WTC11 (cell line): ENCODE results near the gene ETV5. TPM values are rescaled to one million over a fixed set of nuclear protein-coding genes. Genes with fewer than 3 reads are reported as not detected.

Experiments
- ATAC-seq: fragments of 200-7000 bp; cut with Tn5 transposase; 2 replicates; pipeline ENCODE4 v1.10.0; 2021; ENCODE audit warnings: mild to moderate bottlenecking, moderate library complexity
- CTCF ChIA-PET: fragments of 300-600 bp; sonication (Branson Sonifier 250); formaldehyde crosslinking; loops from one replicate; lab custom pipeline; 2021; ENCODE audit warnings: antibody characterized with exemption; lab: Charles Lee
- POLR2A ChIA-PET: fragments of 350-600 bp; sonication (Branson Sonifier 250); formaldehyde crosslinking; loops from one replicate; lab custom pipeline; 2021; ENCODE audit warnings: antibody characterized with exemption; lab: Charles Lee
- DNase-seq: peaks from one replicate; pipeline ENCODE4 v3.0.0; 2021; ENCODE audit warnings: low spot score
- H3K27ac Mint-ChIP-seq: 2 replicates; pipeline ENCODE4 v1.8.0; 2021; ENCODE audit warnings: mixed read lengths
- H3K27me3 Mint-ChIP-seq: 2 replicates; pipeline ENCODE4 v1.8.0; 2021; ENCODE audit warnings: low read depth, mild to moderate bottlenecking, moderate library complexity, mixed read lengths
- H3K36me3 Mint-ChIP-seq: 2 replicates; pipeline ENCODE4 v1.8.0; 2021; ENCODE audit warnings: mixed read lengths
- H3K4me1 Mint-ChIP-seq: 2 replicates; pipeline ENCODE4 v1.8.0; 2022; ENCODE audit warnings: mixed read lengths
- H3K4me3 Mint-ChIP-seq: 2 replicates; pipeline ENCODE4 v1.8.0; 2021; ENCODE audit warnings: mild to moderate bottlenecking, moderate library complexity, mixed read lengths
- H3K9me3 Mint-ChIP-seq: 2 replicates; pipeline ENCODE4 v1.8.0; 2021; ENCODE audit warnings: mixed read lengths
- AR ChIP-seq: fragments of 250-450 bp; sonication (Bioruptor Pico); IDR thresholded peaks from 2 replicates; pipeline ENCODE4 v1.9.0; 2021; ENCODE audit warnings: mild to moderate bottlenecking
- ATF3 ChIP-seq: sonication (generic); formaldehyde crosslinking; conservative IDR thresholded peaks from 2 replicates; pipeline ENCODE4 v1.8.1; 2022; ENCODE audit warnings: mild to moderate bottlenecking, missing genetic modification reagents
- CBFB ChIP-seq: sonication (generic); formaldehyde crosslinking; IDR thresholded peaks from 2 replicates; pipeline ENCODE4 v1.8.1; 2022; ENCODE audit warnings: mild to moderate bottlenecking, low read depth, missing genetic modification reagents
- FOXJ3 ChIP-seq: sonication (generic); formaldehyde crosslinking; IDR thresholded peaks from 2 replicates; pipeline ENCODE4 v1.9.0; 2021; ENCODE audit warnings: missing genetic modification reagents, mild to moderate bottlenecking, borderline replicate concordance
- GTF2I ChIP-seq: fragments of 250-450 bp; sonication (Bioruptor Pico); conservative IDR thresholded peaks from 2 replicates; pipeline ENCODE4 v1.4.0; 2021; ENCODE audit warnings: mild to moderate bottlenecking
- JUN ChIP-seq: sonication (generic); formaldehyde crosslinking; IDR thresholded peaks from 2 replicates; pipeline ENCODE4 v1.8.0; 2023; ENCODE audit warnings: mild to moderate bottlenecking, missing genetic modification reagents
- KAT7 ChIP-seq: sonication (generic); formaldehyde crosslinking; IDR thresholded peaks from 2 replicates; pipeline ENCODE4 v1.8.1; 2023; ENCODE audit warnings: missing genetic modification reagents, mild to moderate bottlenecking, borderline replicate concordance
- MLX ChIP-seq: sonication (generic); formaldehyde crosslinking; IDR thresholded peaks from 2 replicates; pipeline ENCODE4 v1.8.1; 2023; ENCODE audit warnings: mild to moderate bottlenecking, missing genetic modification reagents, moderate library complexity
- MYBL2 ChIP-seq: sonication (generic); formaldehyde crosslinking; IDR thresholded peaks from 2 replicates; pipeline ENCODE4 v1.8.1; 2023; ENCODE audit warnings: mild to moderate bottlenecking, moderate library complexity, missing genetic modification reagents
- NR1H2 ChIP-seq: sonication (generic); formaldehyde crosslinking; IDR thresholded peaks from 2 replicates; pipeline ENCODE4 v1.9.0; 2021; ENCODE audit warnings: mild to moderate bottlenecking, moderate library complexity, missing genetic modification reagents
- OVOL2 ChIP-seq: fragments of 250-450 bp; sonication (Bioruptor Pico); IDR thresholded peaks from 2 replicates; pipeline ENCODE4 v1.9.0; 2021; ENCODE audit warnings: mild to moderate bottlenecking, borderline replicate concordance
- PREB ChIP-seq: sonication (generic); formaldehyde crosslinking; IDR thresholded peaks from 2 replicates; pipeline ENCODE4 v1.8.1; 2022; ENCODE audit warnings: mild to moderate bottlenecking, missing genetic modification reagents, moderate library complexity, borderline replicate concordance
- PRRX2 ChIP-seq: fragments of 250-450 bp; sonication (Bioruptor Pico); IDR thresholded peaks from 2 replicates; pipeline ENCODE4 v1.8.0; 2021; ENCODE audit warnings: mild to moderate bottlenecking
- SOX15 ChIP-seq: fragments of 250-450 bp; sonication (Bioruptor Pico); IDR thresholded peaks from 2 replicates; pipeline ENCODE4 v1.9.0; 2021; ENCODE audit warnings: mild to moderate bottlenecking
- total RNA-seq: library from RNA; stranded (reverse); gene quantifications from 3 replicates; pipeline ENCODE4 v1.2.3, GENCODE V29; 2021
- TF ChIP-seq, protein P1 (sequence below): sonication (generic); formaldehyde crosslinking; IDR thresholded peaks from 2 replicates; pipeline ENCODE4 v1.8.1; 2023; ENCODE audit warnings: mild to moderate bottlenecking, moderate library complexity, missing genetic modification reagents
- TF ChIP-seq, protein P2 (sequence below): sonication (generic); formaldehyde crosslinking; IDR thresholded peaks from 2 replicates; pipeline ENCODE4 v1.8.1; 2023; ENCODE audit warnings: mild to moderate bottlenecking, missing genetic modification reagents
- TF ChIP-seq, protein P3 (sequence below): fragments of 250-450 bp; sonication (Bioruptor Pico); IDR thresholded peaks from 2 replicates; pipeline ENCODE4 v2.1.2; 2022; ENCODE audit warnings: mild to moderate bottlenecking, moderate library complexity
- TF ChIP-seq, protein P4 (sequence below): sonication (generic); formaldehyde crosslinking; IDR thresholded peaks from 2 replicates; pipeline ENCODE4 v1.8.1; 2022; ENCODE audit warnings: low read depth, mild to moderate bottlenecking, moderate library complexity, missing genetic modification reagents, borderline replicate concordance
- TF ChIP-seq, protein P5 (sequence below): fragments of 250-450 bp; sonication (Bioruptor Pico); IDR thresholded peaks from 2 replicates; pipeline ENCODE4 v1.8.0; 2021; ENCODE audit warnings: mild to moderate bottlenecking

Gene ETV5
- total RNA-seq, 1 experiment from 2014 or later, result 71.3 TPM

DNA sequence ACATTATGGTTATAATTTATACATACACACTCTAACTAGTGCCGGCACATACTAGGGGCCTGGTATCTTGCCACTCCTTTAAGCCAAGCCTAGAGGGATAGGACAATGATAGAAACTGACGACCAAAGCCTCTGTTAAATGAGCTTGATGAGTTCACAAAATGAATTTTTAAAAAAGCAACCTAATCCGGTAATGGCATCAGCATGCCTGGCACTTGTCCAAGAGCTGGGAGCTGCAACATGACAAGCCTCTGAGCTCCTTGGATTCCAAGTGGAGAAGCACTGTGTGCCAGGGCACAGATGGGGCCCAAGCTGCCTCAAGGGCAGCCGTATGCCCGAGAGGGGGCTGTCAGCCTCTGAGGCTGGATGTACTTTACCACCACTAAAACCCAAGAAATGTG lies 9.7 kb downstream of the ETV5 start:
- DNase-seq, result no peak
- CTCF ChIA-PET, result interaction anchor here (1.0 to 3.7 kb wide), 5 partner anchors 11 to 156 kb away, joined by 3 to 30 read pairs (median 3); no protein-coding TSS in a partner anchor
- Mint-ChIP-seq H3K9me3 (no peaks in the 10 kb centered on the region), H3K4me1 (peaks cover 82% of the 10 kb centered on the region), H3K36me3 (peaks cover 22% of the 10 kb centered on the region), H3K27ac (peak overlapping the region; percentile 98; the same call in 1 of the 2 replicates)
- TF ChIP-seq, protein P1, sequence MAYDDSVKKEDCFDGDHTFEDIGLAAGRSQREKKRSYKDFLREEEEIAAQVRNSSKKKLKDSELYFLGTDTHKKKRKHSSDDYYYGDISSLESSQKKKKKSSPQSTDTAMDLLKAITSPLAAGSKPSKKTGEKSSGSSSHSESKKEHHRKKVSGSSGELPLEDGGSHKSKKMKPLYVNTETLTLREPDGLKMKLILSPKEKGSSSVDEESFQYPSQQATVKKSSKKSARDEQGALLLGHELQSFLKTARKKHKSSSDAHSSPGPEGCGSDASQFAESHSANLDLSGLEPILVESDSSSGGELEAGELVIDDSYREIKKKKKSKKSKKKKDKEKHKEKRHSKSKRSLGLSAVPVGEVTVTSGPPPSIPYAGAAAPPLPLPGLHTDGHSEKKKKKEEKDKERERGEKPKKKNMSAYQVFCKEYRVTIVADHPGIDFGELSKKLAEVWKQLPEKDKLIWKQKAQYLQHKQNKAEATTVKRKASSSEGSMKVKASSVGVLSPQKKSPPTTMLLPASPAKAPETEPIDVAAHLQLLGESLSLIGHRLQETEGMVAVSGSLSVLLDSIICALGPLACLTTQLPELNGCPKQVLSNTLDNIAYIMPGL (CRISPR knock-in tag), result no peak
- TF ChIP-seq, protein P2, sequence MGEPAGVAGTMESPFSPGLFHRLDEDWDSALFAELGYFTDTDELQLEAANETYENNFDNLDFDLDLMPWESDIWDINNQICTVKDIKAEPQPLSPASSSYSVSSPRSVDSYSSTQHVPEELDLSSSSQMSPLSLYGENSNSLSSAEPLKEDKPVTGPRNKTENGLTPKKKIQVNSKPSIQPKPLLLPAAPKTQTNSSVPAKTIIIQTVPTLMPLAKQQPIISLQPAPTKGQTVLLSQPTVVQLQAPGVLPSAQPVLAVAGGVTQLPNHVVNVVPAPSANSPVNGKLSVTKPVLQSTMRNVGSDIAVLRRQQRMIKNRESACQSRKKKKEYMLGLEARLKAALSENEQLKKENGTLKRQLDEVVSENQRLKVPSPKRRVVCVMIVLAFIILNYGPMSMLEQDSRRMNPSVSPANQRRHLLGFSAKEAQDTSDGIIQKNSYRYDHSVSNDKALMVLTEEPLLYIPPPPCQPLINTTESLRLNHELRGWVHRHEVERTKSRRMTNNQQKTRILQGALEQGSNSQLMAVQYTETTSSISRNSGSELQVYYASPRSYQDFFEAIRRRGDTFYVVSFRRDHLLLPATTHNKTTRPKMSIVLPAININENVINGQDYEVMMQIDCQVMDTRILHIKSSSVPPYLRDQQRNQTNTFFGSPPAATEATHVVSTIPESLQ (CRISPR knock-in tag), result no peak
- TF ChIP-seq KAT7 (CRISPR knock-in tag), result no peak
- TF ChIP-seq, protein P3, sequence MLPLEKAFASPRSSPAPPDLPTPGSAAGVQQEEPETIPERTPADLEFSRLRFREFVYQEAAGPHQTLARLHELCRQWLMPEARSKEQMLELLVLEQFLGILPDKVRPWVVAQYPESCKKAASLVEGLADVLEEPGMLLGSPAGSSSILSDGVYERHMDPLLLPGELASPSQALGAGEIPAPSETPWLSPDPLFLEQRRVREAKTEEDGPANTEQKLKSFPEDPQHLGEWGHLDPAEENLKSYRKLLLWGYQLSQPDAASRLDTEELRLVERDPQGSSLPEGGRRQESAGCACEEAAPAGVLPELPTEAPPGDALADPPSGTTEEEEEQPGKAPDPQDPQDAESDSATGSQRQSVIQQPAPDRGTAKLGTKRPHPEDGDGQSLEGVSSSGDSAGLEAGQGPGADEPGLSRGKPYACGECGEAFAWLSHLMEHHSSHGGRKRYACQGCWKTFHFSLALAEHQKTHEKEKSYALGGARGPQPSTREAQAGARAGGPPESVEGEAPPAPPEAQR, result no peak
- no peak for TF ChIP-seq PREB (CRISPR knock-in tag)
- TF ChIP-seq, protein P4, sequence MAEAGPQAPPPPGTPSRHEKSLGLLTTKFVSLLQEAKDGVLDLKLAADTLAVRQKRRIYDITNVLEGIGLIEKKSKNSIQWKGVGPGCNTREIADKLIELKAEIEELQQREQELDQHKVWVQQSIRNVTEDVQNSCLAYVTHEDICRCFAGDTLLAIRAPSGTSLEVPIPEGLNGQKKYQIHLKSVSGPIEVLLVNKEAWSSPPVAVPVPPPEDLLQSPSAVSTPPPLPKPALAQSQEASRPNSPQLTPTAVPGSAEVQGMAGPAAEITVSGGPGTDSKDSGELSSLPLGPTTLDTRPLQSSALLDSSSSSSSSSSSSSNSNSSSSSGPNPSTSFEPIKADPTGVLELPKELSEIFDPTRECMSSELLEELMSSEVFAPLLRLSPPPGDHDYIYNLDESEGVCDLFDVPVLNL (CRISPR knock-in tag), result no peak
- TF ChIP-seq FOXJ3 (CRISPR knock-in tag), result no peak
- TF ChIP-seq AR (CRISPR knock-in tag), result no peak
- TF ChIP-seq CBFB (CRISPR knock-in tag), result no peak
- TF ChIP-seq ATF3 (CRISPR knock-in tag), result no peak
- no peak for TF ChIP-seq MYBL2 (CRISPR knock-in tag)
- TF ChIP-seq SOX15 (CRISPR knock-in tag), result no peak
- TF ChIP-seq JUN (CRISPR knock-in tag), result no peak
- TF ChIP-seq, all 79 proteins: peak for 0
- Mint-ChIP-seq H3K4me3 (peak overlapping the region; percentile 82), H3K27me3 (no peaks in the 10 kb centered on the region)
- no peak for ATAC-seq
- POLR2A ChIA-PET, result no interaction called here

GRCh38 chr3:186098740-186099139 lies 10.1 kb downstream of the ETV5 start:
- no peak for DNase-seq
- no peak for ATAC-seq
- Mint-ChIP-seq H3K36me3 (peaks cover 22% of the 10 kb centered on the region), H3K9me3 (no peaks in the 10 kb centered on the region), H3K27ac (peak overlapping the region; percentile 98), H3K27me3 (no peaks in the 10 kb centered on the region), H3K4me3 (peak overlapping the region; percentile 82), H3K4me1 (peaks cover 82% of the 10 kb centered on the region)
- CTCF ChIA-PET, result interaction anchor here (0.9 to 3.7 kb wide), 13 partner anchors 10 to 155 kb away, joined by 3 to 30 read pairs (median 6); partner anchors contain the start of gene ETV5
- POLR2A ChIA-PET, result interaction anchor here (1.1 to 1.9 kb wide), 3 partner anchors 10 to 19 kb away, joined by 4 to 21 read pairs (median 4); partner anchors contain the start of gene ETV5
- TF ChIP-seq OVOL2 (no peak), PRRX2 (CRISPR knock-in tag) (no peak), PREB (CRISPR knock-in tag) (no peak), GTF2I (CRISPR knock-in tag) (no peak), NR1H2 (no peak), MLX (CRISPR knock-in tag) (no peak)
- TF ChIP-seq, protein P5, sequence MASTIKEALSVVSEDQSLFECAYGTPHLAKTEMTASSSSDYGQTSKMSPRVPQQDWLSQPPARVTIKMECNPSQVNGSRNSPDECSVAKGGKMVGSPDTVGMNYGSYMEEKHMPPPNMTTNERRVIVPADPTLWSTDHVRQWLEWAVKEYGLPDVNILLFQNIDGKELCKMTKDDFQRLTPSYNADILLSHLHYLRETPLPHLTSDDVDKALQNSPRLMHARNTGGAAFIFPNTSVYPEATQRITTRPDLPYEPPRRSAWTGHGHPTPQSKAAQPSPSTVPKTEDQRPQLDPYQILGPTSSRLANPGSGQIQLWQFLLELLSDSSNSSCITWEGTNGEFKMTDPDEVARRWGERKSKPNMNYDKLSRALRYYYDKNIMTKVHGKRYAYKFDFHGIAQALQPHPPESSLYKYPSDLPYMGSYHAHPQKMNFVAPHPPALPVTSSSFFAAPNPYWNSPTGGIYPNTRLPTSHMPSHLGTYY (CRISPR knock-in tag), result no peak
